Activated CD8-positive, alpha-beta T cell treated with anti-CD3 and anti-CD28 coated beads for 36 hours (primary cell): ENCODE measurements around the gene TRMT61B. TPM values are rescaled to one million over a fixed set of nuclear protein-coding genes. Genes with fewer than 3 reads are reported as not detected.
A peak's percentile ranks its signal among the peaks of the same experiment; 100 is the strongest.

Source experiments
- ATAC-seq: fragments of 200-7000 bp; cut with Tn5 transposase; one replicate; pipeline ENCODE4 v1.10.0; 2021; ENCODE audit warnings: mild to moderate bottlenecking, moderate library complexity
- CTCF ChIA-PET: fragments of 350-600 bp; sonication (Branson Sonifier 250); formaldehyde crosslinking; loops from one replicate; lab custom pipeline; 2021; ENCODE audit warnings: antibody characterized with exemption; lab: Charles Lee
- POLR2A ChIA-PET: fragments of 350-600 bp; sonication (Branson Sonifier 250); formaldehyde crosslinking; loops from one replicate; lab custom pipeline; 2021; ENCODE audit warnings: antibody characterized with exemption; lab: Charles Lee
- DNase-seq: peaks from one replicate; pipeline ENCODE4 v3.0.0-alpha.2; 2020
- H3K27ac Mint-ChIP-seq: one replicate; pipeline ENCODE4 v1.8.0; 2021; ENCODE audit warnings: mild to moderate bottlenecking, mixed read lengths
- H3K27me3 Mint-ChIP-seq: one replicate; pipeline ENCODE4 v1.8.0; 2021; ENCODE audit warnings: mixed read lengths
- H3K36me3 Mint-ChIP-seq: one replicate; pipeline ENCODE4 v1.8.0; 2021; ENCODE audit warnings: low read depth, mixed read lengths
- H3K4me1 Mint-ChIP-seq: one replicate; pipeline ENCODE4 v1.8.0; 2021; ENCODE audit warnings: low read depth, mixed read lengths
- H3K4me3 Mint-ChIP-seq: one replicate; pipeline ENCODE4 v1.8.0; 2021; ENCODE audit warnings: mild to moderate bottlenecking, moderate library complexity, mixed read lengths
- H3K9me3 Mint-ChIP-seq: one replicate; pipeline ENCODE4 v1.8.0; 2021; ENCODE audit warnings: mixed read lengths
- intact Hi-C: fragments of 100-400 bp; cut with micrococcal nuclease; formaldehyde crosslinking; loops from one replicate; pipeline ENCODE4 v1.10.0; 2022
- total RNA-seq, 2 experiments: library from RNA; stranded (reverse); gene quantifications; one replicate each; pipeline ENCODE4 v1.2.3, GENCODE V29; 2021
- TF ChIP-seq, protein P1 (sequence below): fragments of 200-600 bp; IDR thresholded peaks from one replicate; pipeline ENCODE4 v1.8.0; 2022; ENCODE audit warnings: antibody characterized with exemption, mild to moderate bottlenecking

The TRMT61B gene
- total RNA-seq, 2 experiments from 2014 or later, result 14.5 to 19.3 TPM

DNA sequence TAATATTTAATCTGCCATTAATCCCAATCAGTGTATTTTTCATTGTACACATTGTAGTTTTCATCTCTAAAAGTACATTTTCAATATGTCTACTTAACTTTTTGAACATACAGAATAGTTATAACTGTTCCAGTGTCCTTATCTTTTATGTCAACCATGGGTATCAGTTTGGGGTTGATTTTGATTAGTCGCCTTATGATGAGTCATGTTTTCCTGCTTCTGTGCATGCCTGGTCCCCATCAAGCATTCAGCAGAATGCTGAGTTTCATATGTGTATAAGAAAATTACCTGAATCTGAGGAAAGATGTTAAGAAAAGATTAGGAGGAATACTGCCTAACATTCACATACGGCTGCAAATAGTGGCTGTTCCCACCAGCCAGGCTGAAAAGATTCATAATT, 41.7 kb downstream of the TRMT61B start:
- ATAC-seq, result peak; percentile 30
- intact Hi-C loops, result no loop called here

DNA sequence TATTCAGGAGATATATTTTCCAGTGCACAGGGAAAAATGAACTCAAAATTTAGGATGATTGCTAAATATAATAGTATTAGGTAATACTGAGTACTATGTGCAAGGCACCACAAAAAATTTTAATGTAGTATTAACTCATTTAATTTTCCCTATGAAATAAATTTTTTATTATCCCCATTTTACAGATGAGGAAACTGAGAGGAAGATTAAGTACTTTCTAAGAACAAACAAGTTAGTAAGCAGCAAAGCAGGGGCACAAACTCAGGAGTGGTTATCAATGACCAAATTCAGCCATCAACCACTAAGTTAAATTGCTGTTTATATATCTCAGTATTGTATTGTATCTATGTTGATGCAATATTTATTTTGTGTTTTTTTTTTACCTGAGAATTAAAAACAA, 45.2 kb downstream of the TRMT61B start:
- Mint-ChIP-seq H3K4me3 (no peak overlapping the region), H3K27me3 (no peaks in the 10 kb centered on the region), H3K9me3 (no peaks in the 10 kb centered on the region), H3K4me1 (peaks cover 9% of the 10 kb centered on the region), H3K36me3 (no peaks in the 10 kb centered on the region), H3K27ac (no peak overlapping the region)
- intact Hi-C loops, result loop anchor here (5.0 kb wide), 1 partner anchor 127 kb away; no protein-coding TSS in a partner anchor
- TF ChIP-seq, protein P1, sequence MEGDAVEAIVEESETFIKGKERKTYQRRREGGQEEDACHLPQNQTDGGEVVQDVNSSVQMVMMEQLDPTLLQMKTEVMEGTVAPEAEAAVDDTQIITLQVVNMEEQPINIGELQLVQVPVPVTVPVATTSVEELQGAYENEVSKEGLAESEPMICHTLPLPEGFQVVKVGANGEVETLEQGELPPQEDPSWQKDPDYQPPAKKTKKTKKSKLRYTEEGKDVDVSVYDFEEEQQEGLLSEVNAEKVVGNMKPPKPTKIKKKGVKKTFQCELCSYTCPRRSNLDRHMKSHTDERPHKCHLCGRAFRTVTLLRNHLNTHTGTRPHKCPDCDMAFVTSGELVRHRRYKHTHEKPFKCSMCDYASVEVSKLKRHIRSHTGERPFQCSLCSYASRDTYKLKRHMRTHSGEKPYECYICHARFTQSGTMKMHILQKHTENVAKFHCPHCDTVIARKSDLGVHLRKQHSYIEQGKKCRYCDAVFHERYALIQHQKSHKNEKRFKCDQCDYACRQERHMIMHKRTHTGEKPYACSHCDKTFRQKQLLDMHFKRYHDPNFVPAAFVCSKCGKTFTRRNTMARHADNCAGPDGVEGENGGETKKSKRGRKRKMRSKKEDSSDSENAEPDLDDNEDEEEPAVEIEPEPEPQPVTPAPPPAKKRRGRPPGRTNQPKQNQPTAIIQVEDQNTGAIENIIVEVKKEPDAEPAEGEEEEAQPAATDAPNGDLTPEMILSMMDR, result no peak
- DNase-seq (no peak), ATAC-seq (no peak)
- CTCF ChIA-PET, result interaction anchor here (0.8 to 1.6 kb wide), 5 partner anchors 12 to 377 kb away, joined by 3 to 4 read pairs (median 3); no protein-coding TSS in a partner anchor
- POLR2A ChIA-PET, result interaction anchor here (0.6 kb wide), 1 partner anchor 12 kb away, joined by 3 read pairs; no protein-coding TSS in a partner anchor

More for the DNA sequence above, 41.7 kb downstream of the TRMT61B start:
- no peak overlapping the region for H3K4me3 Mint-ChIP-seq
- ChIA-PET POLR2A (no interaction called here), CTCF (interaction anchor here (1.6 kb wide), 1 partner anchor 29 kb away, joined by 3 read pairs; no protein-coding TSS in a partner anchor)
- no peaks in the 10 kb centered on the region for H3K36me3 Mint-ChIP-seq
- no peaks in the 10 kb centered on the region for H3K9me3 Mint-ChIP-seq
- no peaks in the 10 kb centered on the region for H3K27me3 Mint-ChIP-seq
- TF ChIP-seq, protein P1, result no peak
- H3K4me1 Mint-ChIP-seq, result peaks cover 6% of the 10 kb centered on the region
- no peak overlapping the region for H3K27ac Mint-ChIP-seq
- DNase-seq, result no peak

- Mint-ChIP-seq H3K4me3 (no peak overlapping the region), H3K36me3 (no peaks in the 10 kb centered on the region), H3K27me3 (no peaks in the 10 kb centered on the region), H3K4me1 (peaks cover 9% of the 10 kb centered on the region), H3K9me3 (no peaks in the 10 kb centered on the region), H3K27ac (no peak overlapping the region)
- TF ChIP-seq, protein P1, result no peak
- ATAC-seq (no peak), DNase-seq (no peak)
- CTCF ChIA-PET, result interaction anchor here (0.8 to 1.6 kb wide), 4 partner anchors 13 to 58 kb away, joined by 3 to 4 read pairs (median 3); no protein-coding TSS in a partner anchor
- POLR2A ChIA-PET, result no interaction called here
- intact Hi-C loops, result loop anchor here (5.0 kb wide), 1 partner anchor 128 kb away; no protein-coding TSS in a partner anchor
Observed at GRCh38 chr2:28824207-28824606, 45.9 kb downstream of the TRMT61B start.

DNA sequence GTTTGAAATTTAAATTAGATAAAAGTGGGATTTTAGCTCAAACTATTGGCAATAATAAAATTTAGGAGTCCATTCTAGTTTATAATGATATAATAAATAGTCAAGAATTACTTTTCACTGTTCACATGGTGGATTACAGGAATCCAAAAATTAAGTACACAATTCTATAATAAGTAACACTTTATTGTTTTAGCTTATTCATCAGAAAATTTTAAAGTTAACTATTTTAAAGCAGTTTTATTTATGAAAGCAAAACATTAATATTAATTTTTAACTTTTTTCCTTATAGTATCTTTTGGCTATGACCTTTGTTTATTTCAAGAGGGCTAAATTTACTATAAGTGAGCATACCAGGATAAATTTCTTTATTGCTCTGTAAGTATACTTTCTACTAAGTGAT, 48.1 kb downstream of the TRMT61B start:
- no peak for ATAC-seq
- TF ChIP-seq, protein P1, result no peak
- CTCF ChIA-PET, result interaction anchor here (0.7 to 1.7 kb wide), 5 partner anchors 71 to 255 kb away, joined by 3 to 4 read pairs (median 3); no protein-coding TSS in a partner anchor

More for the DNA sequence above, 48.1 kb downstream of the TRMT61B start:
- Mint-ChIP-seq H3K36me3 (no peaks in the 10 kb centered on the region), H3K27ac (no peak overlapping the region), H3K4me3 (no peak overlapping the region), H3K9me3 (no peaks in the 10 kb centered on the region), H3K4me1 (peaks cover 7% of the 10 kb centered on the region), H3K27me3 (no peaks in the 10 kb centered on the region)
- POLR2A ChIA-PET, result no interaction called here
- intact Hi-C loops, result loop anchor here (5.0 kb wide), 1 partner anchor 130 kb away; no protein-coding TSS in a partner anchor
- DNase-seq, result no peak
